Cerebellar cortex (tissue), 1 donor: ENCODE measurements around the gene PLAC9.
A peak's percentile ranks its signal among the peaks of the same experiment; 100 is the strongest.
"Not testable (repeated sequence)": the region's sequence is repeated elsewhere in the genome, so short reads cannot be mapped to it uniquely, and the experiment has no call there.

Source experiments
- DNase-seq: peaks from one replicate; pipeline ENCODE4 v3.0.0-alpha.2; 2015; ENCODE audit warnings: low spot score

Gene PLAC9

DNA sequence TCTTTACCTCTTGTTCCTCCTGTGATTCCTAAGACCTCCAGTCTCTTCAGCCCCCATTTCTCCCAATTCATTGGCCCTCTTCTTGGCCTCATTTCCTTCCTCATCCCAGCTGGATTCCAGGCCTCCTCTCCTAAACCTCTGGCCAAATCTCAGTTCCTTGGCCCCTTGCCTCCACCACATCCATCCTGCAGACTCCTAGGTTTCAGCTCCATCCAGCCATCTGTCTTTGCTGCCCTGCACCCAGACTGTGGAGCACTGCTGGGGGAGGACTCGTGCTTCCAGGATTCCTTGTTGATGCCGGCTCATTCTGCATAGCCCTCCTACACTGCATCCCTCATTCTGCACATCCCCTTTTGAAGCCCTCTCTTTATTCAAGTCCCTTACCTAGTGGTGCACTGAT lies 6.7 kb downstream of the PLAC9 start:
- no peak for DNase-seq

GRCh38 chr10:80140251-80140650 lies 7.7 kb downstream of the PLAC9 start:
- no peak for DNase-seq

GRCh38 chr10:80141696-80142460 lies 9.3 kb downstream of the PLAC9 start:
- DNase-seq = no peak

GRCh38 chr10:80144067-80144695 lies 11.7 kb downstream of the PLAC9 start:
- no peak for DNase-seq

GRCh38 chr10:80144696-80145131 lies 12.2 kb downstream of the PLAC9 start:
- no peak for DNase-seq

DNA sequence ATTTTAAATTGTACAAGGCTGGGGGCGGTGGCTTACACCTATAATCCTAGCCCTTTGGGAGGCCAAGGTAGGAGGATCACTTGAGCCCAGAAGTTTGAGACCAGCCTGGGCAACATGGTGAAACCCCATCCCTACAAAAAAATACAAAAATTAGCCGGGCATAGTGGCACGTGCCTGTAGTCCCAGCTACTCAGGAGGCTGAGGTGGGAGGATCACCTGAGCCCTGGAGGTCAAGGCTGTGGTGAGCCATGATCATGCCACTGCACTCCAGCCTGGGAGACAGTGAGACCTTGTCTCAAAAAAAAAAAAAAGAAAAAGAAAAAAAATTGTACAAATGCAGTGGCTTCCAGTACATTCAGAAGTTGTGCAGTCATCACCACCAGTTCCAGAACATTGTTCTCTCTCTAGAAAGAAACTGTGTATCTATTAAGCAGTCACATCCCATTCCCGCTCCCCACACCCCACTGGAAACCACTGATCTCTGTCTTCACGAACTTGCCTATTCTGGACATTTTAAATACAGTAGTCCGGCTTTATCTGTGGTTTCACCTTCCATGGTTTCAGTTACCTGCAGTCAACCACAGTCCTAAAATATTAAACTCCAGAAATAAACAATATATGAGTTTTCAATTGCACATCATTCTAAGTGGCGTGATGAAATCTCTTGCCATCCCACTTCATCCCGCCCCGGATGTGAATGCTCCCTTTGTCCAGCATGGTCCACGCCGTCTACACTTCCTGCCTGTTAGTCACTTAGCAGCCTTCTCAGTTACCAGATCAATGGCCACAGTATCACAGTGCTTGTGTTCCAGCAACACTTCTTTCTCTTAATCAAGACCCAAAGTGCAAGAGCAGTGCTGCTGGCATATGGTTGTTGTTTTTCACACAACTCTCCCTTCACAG lies 13.1 kb downstream of the PLAC9 start:
- DNase-seq = not testable (repeated sequence)

DNA sequence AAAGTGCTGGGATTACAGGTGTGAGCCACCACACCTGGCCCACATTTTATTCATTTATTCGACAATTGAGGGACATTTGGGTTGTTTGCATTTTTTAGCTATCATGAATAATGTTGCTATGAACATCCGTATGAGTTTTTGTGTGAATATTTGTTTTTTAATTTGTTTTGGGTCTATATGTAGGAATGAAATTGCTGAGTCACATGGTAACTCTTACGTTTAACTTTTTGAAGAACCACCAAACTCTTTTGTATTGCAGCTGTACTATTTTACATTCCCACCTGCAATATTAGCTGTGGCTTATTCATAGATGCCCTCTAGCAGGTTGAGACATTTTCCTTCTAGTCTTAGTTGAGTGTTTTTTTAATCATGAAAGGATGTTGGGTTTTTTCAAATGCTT lies 14.4 kb downstream of the PLAC9 start:
- DNase-seq = no peak

DNA sequence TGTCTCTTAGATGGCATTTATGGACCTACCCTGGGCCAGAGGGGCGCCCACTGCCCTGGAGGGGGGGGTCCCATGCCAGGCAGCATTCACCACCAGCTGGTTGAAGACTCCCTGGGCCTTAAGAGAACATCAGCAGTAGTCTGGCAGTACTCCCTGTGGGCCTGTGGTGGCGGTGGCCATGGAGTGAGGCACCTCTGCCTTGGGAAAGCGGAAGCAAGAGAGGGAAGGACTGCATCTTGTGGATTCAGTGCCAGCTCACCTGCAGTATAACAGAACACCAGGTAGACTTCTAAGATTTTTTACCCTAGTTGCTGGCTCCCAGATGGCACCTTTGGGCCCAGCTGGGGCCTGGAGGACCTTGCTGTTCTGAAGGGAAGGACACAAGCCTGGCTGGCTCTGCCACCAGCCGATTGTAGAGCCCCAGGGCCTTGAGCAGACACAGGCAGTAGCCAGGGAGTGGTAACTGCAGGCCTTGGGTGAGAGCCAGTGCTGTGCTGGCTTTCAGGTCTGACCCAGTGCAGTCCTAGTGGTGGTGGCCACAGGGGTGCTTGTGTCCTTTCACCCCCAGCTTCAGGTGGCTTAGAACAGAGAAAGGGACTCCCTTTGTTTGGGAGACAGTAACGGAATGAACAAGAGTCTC lies 15.8 kb downstream of the PLAC9 start:
- no peak for DNase-seq

DNA sequence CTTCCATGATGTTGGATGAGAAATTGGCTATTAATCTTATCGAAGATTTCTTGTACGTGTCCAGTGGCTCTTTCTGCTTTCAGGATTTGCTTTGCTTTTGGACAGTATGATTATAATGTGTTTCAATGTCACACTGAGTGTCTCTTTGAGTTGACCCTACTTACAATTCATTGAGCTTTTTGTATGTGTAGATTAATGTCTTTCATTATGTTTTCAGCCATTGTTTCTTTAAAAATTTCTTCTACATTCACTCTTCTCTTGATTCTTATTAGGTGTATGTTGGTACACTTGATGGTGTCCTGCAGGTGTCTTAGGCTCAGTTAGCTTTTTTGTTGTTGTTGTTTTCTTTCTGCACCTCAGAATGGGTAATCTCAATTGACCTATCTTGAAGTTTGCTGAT lies 16.6 kb downstream of the PLAC9 start:
- DNase-seq = no peak

- DNase-seq = no peak
These were observed 17.6 kb downstream of the PLAC9 start for GRCh38 chr10:80150172-80150571.

GRCh38 chr10:80152820-80153219 lies 20.3 kb downstream of the PLAC9 start:
- no peak for DNase-seq

- no peak for DNase-seq
These were observed 20.9 kb downstream of the PLAC9 start for GRCh38 chr10:80153460-80153859.

- no peak for DNase-seq
These were observed 22.1 kb downstream of the PLAC9 start for GRCh38 chr10:80154626-80154977.

- DNase-seq = no peak
These were observed 22.6 kb downstream of the PLAC9 start for GRCh38 chr10:80154978-80155695.

DNA sequence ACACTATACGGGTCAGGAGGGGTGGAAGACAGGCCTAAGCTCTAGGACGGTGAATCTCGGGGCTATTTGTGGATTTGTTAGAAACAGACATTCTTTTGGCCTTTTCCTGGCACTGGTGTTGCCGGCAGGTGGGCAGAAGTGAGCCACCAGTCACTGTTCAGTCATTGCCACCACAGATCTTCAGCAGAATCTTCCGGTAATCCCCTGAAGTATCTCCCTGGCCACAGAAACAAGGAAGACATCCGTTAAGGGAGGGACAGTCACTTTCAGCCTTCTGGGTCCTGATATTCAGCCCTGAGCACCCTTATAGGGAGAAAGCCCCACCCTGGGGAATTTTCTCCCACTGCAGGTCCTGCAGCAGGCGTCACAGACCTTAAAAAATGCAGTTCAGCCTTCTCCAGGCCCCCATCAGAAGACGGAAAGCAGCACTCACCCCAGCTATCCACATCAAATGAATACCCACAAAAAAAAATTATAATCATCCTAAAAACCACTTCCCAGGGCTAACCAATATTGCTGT lies 23.2 kb downstream of the PLAC9 start:
- no peak for DNase-seq

DNA sequence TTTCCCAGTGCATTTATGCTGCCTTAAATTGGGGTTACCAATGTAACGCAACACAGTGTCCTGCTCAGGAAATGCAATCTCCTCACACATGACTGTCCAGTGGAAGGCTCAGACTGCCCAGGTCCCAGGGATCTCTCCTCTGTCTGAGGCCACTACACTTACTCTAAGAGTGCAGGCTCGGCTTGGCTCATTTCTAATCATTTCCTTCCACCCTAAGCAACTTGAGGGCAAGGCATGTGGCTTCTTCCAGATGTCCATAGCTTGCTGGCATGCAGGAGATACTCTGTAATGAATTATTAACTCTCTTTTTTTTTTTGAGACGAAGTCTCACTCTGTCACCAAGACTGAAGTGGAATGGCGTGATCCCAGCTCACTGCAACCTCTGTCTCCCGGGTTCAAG lies 23.7 kb downstream of the PLAC9 start:
- no peak for DNase-seq

- DNase-seq = no peak
These were observed 25.0 kb downstream of the PLAC9 start for GRCh38 chr10:80157561-80157960.

DNA sequence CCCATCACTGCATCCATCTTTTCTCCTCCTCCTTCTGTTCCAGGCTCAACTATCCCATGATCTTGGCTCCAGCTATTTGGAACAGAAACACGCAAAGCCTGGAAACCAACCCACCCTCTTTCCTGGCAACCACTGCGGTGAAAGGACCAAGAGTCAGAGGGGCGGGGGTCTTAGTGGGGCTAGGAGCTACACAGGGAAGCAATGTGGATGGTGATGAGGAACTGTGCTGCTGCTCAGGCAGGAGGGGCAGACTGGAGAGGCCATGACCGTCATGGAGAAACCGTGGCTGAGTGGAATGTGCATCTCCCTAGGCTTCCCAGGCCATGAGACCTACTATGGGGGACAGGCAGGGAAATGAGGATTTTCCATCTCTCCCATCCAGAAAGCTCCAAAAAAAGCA lies 25.6 kb downstream of the PLAC9 start:
- DNase-seq = no peak

- peak; percentile 40 for DNase-seq
These were observed 26.1 kb downstream of the PLAC9 start for GRCh38 chr10:80158598-80159127.

DNA sequence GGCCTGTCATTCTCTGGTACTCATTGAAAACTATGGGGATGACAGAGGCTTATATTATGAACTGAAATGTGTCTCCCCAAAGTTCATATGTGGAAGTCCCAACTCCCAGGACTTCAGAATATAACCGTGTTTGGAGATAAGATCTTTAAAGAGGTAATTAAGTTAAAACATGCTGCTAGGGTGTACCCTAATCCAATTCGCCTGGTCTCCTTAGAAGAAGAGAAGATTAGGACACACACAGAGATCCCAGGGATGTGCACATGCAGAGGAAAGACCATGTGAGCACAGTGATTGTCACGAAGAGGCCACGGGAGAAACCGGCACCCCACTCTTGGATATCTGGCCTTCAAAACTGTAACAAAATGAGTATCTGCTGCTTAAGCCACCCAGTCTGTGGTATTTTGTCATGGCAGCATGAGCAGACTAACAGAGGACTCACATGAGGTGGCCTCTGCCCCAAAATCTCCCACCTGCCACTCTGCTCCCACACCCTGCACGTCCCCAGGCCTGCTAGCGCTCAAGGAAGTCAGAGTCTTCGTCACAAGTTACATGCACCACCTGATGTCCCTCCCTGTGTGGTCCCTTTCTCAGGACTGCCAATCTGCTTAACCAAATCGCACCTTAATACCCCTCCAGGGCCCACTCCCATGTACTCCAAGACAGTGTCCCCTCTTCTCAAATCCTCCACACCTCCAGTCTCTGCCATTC lies 26.8 kb downstream of the PLAC9 start:
- no peak for DNase-seq
